Measurements from ENCODE around the gene GNG7. TPM values are rescaled to one million over a fixed set of nuclear protein-coding genes. Genes with fewer than 3 reads are reported as not detected.

Gene GNG7
- total RNA-seq, 2 donors from 2014 or later: 8.7 to 22.9 TPM

- H3K4me1 ChIP-seq (replicated peaks): no peaks in the 10 kb centered on the region
- no peak for TF ChIP-seq POLR2A (IDR thresholded peaks at IDR 0.05)
- peak; percentile 44 for TF ChIP-seq POLR2AphosphoS5 (IDR thresholded peaks at IDR 0.05)
- no peak for TF ChIP-seq CTCF (IDR thresholded peaks at IDR 0.05)
- H3K4me3 ChIP-seq: peak overlapping the region in 1 of 2 donors; percentile 3
- no peak for DNase-seq (ENCODE audit: low spot score)
- no peaks in the 10 kb centered on the region for H3K9me3 ChIP-seq
- intact Hi-C loops (cut with DNase I): no loop called here
- H3K27me3 ChIP-seq (replicated peaks; ENCODE audit: insufficient read depth): no peaks in the 10 kb centered on the region
- under 1% methylated on average over 11 of the region's 11 CpGs for WGBS
- H3K27ac ChIP-seq: peak overlapping the region; percentile 40 to 46
- H3K36me3 ChIP-seq: no peaks in the 10 kb centered on the region
These were observed 149.6 kb downstream of the GNG7 start for GRCh38 chr19:2552859-2553258.

GRCh38 chr19:2551864-2552185 lies 150.7 kb downstream of the GNG7 start:
- 94% methylated on average over 11 of the region's 11 CpGs for WGBS
- H3K27ac ChIP-seq: no peak overlapping the region
- no peak for DNase-seq (ENCODE audit: low spot score)
- H3K4me1 ChIP-seq (replicated peaks): no peaks in the 10 kb centered on the region
- TF ChIP-seq POLR2AphosphoS5 (IDR thresholded peaks at IDR 0.05) (no peak), POLR2A (IDR thresholded peaks at IDR 0.05) (no peak), CTCF (IDR thresholded peaks at IDR 0.05) (no peak)
- intact Hi-C loops (cut with DNase I): no loop called here
- no peaks in the 10 kb centered on the region for H3K36me3 ChIP-seq
- no peak overlapping the region for H3K4me3 ChIP-seq
- no peaks in the 10 kb centered on the region for H3K9me3 ChIP-seq
- H3K27me3 ChIP-seq (replicated peaks; ENCODE audit: insufficient read depth): no peaks in the 10 kb centered on the region

GRCh38 chr19:2551172-2551863 lies 151.2 kb downstream of the GNG7 start:
- Histone ChIP-seq H3K4me1 (replicated peaks) (no peaks in the 10 kb centered on the region), H3K27me3 (replicated peaks; ENCODE audit: insufficient read depth) (no peaks in the 10 kb centered on the region), H3K27ac (no peak overlapping the region), H3K36me3 (no peaks in the 10 kb centered on the region), H3K4me3 (no peak overlapping the region), H3K9me3 (no peaks in the 10 kb centered on the region)
- intact Hi-C loops (cut with DNase I): no loop called here
- TF ChIP-seq POLR2A (IDR thresholded peaks at IDR 0.05) (no peak), CTCF (IDR thresholded peaks at IDR 0.05) (no peak), POLR2AphosphoS5 (IDR thresholded peaks at IDR 0.05) (no peak)
- no peak for DNase-seq (ENCODE audit: low spot score)
- 94% methylated on average over 20 of the region's 20 CpGs for WGBS

GRCh38 chr19:2550431-2551171 lies 151.9 kb downstream of the GNG7 start:
- H3K4me1 ChIP-seq (replicated peaks): no peaks in the 10 kb centered on the region

More at GRCh38 chr19:2550431-2551171, 151.9 kb downstream of the GNG7 start:
- Histone ChIP-seq H3K9me3 (no peaks in the 10 kb centered on the region), H3K27me3 (replicated peaks; ENCODE audit: insufficient read depth) (no peaks in the 10 kb centered on the region), H3K27ac (no peak overlapping the region), H3K4me3 (no peak overlapping the region), H3K36me3 (no peaks in the 10 kb centered on the region)
- no peak for DNase-seq (ENCODE audit: low spot score)
- no peak for TF ChIP-seq POLR2A (IDR thresholded peaks at IDR 0.05)
- no peak for TF ChIP-seq CTCF (IDR thresholded peaks at IDR 0.05)
- TF ChIP-seq POLR2AphosphoS5 (IDR thresholded peaks at IDR 0.05): no peak
- WGBS: 81% methylated on average over 21 of the region's 21 CpGs
- intact Hi-C loops (cut with DNase I): no loop called here
